Panc1 (cell line): ENCODE data around the gene MAGEB6B. TPM values are rescaled to one million over a fixed set of nuclear protein-coding genes. Genes with fewer than 3 reads are reported as not detected.

ENCODE experiments used
- total RNA-seq: library from RNA; stranded (reverse); gene quantifications from one replicate; pipeline ENCODE4 v1.2.1, GENCODE V29; 2021; ENCODE audit not compliant: unreplicated experiment

Gene MAGEB6B
- total RNA-seq, 1 experiment from 2014 or later, result not detected

Other genes with a start within 250 kb of the MAGEB6B start
- not detected for gene MAGEB18, start 22.3 kb upstream of the MAGEB6B start, total RNA-seq
- not detected for gene MAGEB6, start 31.8 kb downstream of the MAGEB6B start, total RNA-seq
- gene MAGEB5, start 55.6 kb downstream of the MAGEB6B start, total RNA-seq, result not detected